Jurkat, Clone E6-1 (cell line): ENCODE data around the gene DNAI2.
"Not testable (repeated sequence)": the region's sequence is repeated elsewhere in the genome, so short reads cannot be mapped to it uniquely, and the experiment has no call there.

ENCODE experiments used
- DNase-seq: peaks from one replicate; pipeline ENCODE4 v3.0.0-alpha.2; 2011; ENCODE audit warnings: low read depth, low spot score
- H3K4me3 ChIP-seq: 2 replicates; pipeline ENCODE4 v1.5.1; 2011; ENCODE audit warnings: mild to moderate bottlenecking, low read length, control low read depth, moderate library complexity

Gene DNAI2

GRCh38 chr17:74270333-74270732, 3.7 kb upstream of the DNAI2 start:
- H3K4me3 ChIP-seq = no peak overlapping the region
- no peak for DNase-seq

GRCh38 chr17:74271281-74271680, 2.8 kb upstream of the DNAI2 start:
- no peak overlapping the region for H3K4me3 ChIP-seq
- DNase-seq = no peak

GRCh38 chr17:74271901-74272561, 2.0 kb upstream of the DNAI2 start:
- H3K4me3 ChIP-seq = no peak overlapping the region
- DNase-seq = no peak

- DNase-seq = no peak
- no peak overlapping the region for H3K4me3 ChIP-seq
These were observed 1.3 kb upstream of the DNAI2 start for GRCh38 chr17:74272731-74273201.

GRCh38 chr17:74274709-74275340, 791 bp downstream of the DNAI2 start:
- no peak for DNase-seq
- no peak overlapping the region for H3K4me3 ChIP-seq

GRCh38 chr17:74276051-74276476, 2.0 kb downstream of the DNAI2 start:
- DNase-seq = no peak
- H3K4me3 ChIP-seq = no peak overlapping the region

- no peak for DNase-seq
- H3K4me3 ChIP-seq = no peak overlapping the region
These were observed 2.5 kb downstream of the DNAI2 start for GRCh38 chr17:74276541-74277009.

- no peak for DNase-seq
- H3K4me3 ChIP-seq = no peak overlapping the region
These were observed 3.9 kb downstream of the DNAI2 start for GRCh38 chr17:74277935-74278334.

GRCh38 chr17:74279617-74280016, 5.6 kb downstream of the DNAI2 start:
- DNase-seq, H3K4me3 ChIP-seq: not testable (repeated sequence)

GRCh38 chr17:74280093-74280513, 6.1 kb downstream of the DNAI2 start:
- no peak overlapping the region for H3K4me3 ChIP-seq
- DNase-seq = no peak

- H3K4me3 ChIP-seq = no peak overlapping the region
- no peak for DNase-seq
These were observed 7.8 kb downstream of the DNAI2 start for GRCh38 chr17:74281799-74282198.

GRCh38 chr17:74282274-74282586, 8.2 kb downstream of the DNAI2 start:
- not testable (repeated sequence) for H3K4me3 ChIP-seq, DNase-seq

GRCh38 chr17:74282587-74283370, 8.7 kb downstream of the DNAI2 start:
- H3K4me3 ChIP-seq = no peak overlapping the region
- DNase-seq = peak; percentile 41

- no peak overlapping the region for H3K4me3 ChIP-seq
- DNase-seq = no peak
These were observed 9.3 kb downstream of the DNAI2 start for GRCh38 chr17:74283371-74283673.

- H3K4me3 ChIP-seq = no peak overlapping the region
- DNase-seq = no peak
These were observed 13.1 kb downstream of the DNAI2 start for GRCh38 chr17:74287031-74287602.

- H3K4me3 ChIP-seq = no peak overlapping the region
- DNase-seq = no peak
These were observed 14.8 kb downstream of the DNAI2 start for GRCh38 chr17:74288785-74289184.

GRCh38 chr17:74289688-74290087, 15.7 kb downstream of the DNAI2 start:
- H3K4me3 ChIP-seq = no peak overlapping the region
- DNase-seq = no peak

GRCh38 chr17:74290340-74290739, 16.3 kb downstream of the DNAI2 start:
- H3K4me3 ChIP-seq = no peak overlapping the region
- no peak for DNase-seq

GRCh38 chr17:74292495-74292894, 18.5 kb downstream of the DNAI2 start:
- DNase-seq = no peak
- no peak overlapping the region for H3K4me3 ChIP-seq
